HepG2 (cell line): ENCODE measurements around the gene MAPK6. TPM values are rescaled to one million over a fixed set of nuclear protein-coding genes. Genes with fewer than 3 reads are reported as not detected.

ENCODE experiments used
- ATAC-seq: fragments of 200-7000 bp; cut with Tn5 transposase; 3 replicates; pipeline ENCODE4 v1.9.1; 2020; ENCODE audit warnings: mild to moderate bottlenecking, moderate library complexity
- BruUV-seq: library from RNA; stranded (reverse); fragments of 400-500 nt; replicated peaks from 2 replicates; lab custom pipeline; 2021; lab: Mats Ljungman, UMichigan
- CTCF ChIA-PET: fragments of 300-600 bp; formaldehyde crosslinking; extraction: SDS; loops from one replicate; lab custom pipeline; 2021; ENCODE audit warnings: low total read pairs, inconsistent platforms, low intra/inter-chr PET ratio; lab: Yijun Ruan, JAX
- POLR2A ChIA-PET: fragments of 350-600 bp; sonication (Branson Sonifier 250); formaldehyde crosslinking; loops from one replicate; lab custom pipeline; 2020; ENCODE audit warnings: antibody characterized with exemption, inconsistent platforms; lab: Yijun Ruan, JAX
- DNase-seq: peaks from one replicate; pipeline ENCODE4 v3.0.0-alpha.2; 2015; ENCODE audit warnings: low spot score
- FAIRE-seq: peaks from 3 replicates; lab custom pipeline; 2011; peaks lifted over from hg19 to GRCh38; lab: Jason Lieb, UNC
- H2AFZ ChIP-seq: one replicate; pipeline ENCODE4 v1.6.1; 2011; ENCODE audit warnings: low read length, inconsistent platforms
- H3K27ac ChIP-seq: fragments of 300-600 bp; 3 replicates; pipeline ENCODE4 v1.8.0; 2011; ENCODE audit warnings: mixed run types, mild to moderate bottlenecking, mixed read lengths, low read length, inconsistent platforms; ENCODE audit not compliant: insufficient read depth; ENCODE audit errors: extremely low read length
- H3K27me3 ChIP-seq, 2 experiments: fragments of 200-600 bp in 1 of 2; 2 replicates in 1 of 2; 3 replicates in 1 of 2; pipeline versions ENCODE4 v1.6.0 to v1.8.0; 2011; ENCODE audit warnings: low read length in 2 of 2, mild to moderate bottlenecking in 2 of 2, moderate library complexity in 2 of 2, inconsistent platforms in 1 of 2; ENCODE audit not compliant: insufficient read depth in 2 of 2, control insufficient read depth in 1 of 2
- H3K36me3 ChIP-seq, 2 experiments: fragments of 200-600 bp in 1 of 2; replicated peaks in 1 of 2; 2 replicates in 1 of 2; 3 replicates in 1 of 2; pipeline versions ENCODE4 v1.5.1 to v1.8.0; 2011; ENCODE audit warnings: low read length in 2 of 2, inconsistent platforms in 1 of 2; ENCODE audit not compliant: insufficient read depth in 2 of 2, control insufficient read depth in 1 of 2
- H3K4me1 ChIP-seq: 2 replicates; pipeline ENCODE4 v1.5.1; 2012; ENCODE audit warnings: low read length, inconsistent platforms; ENCODE audit not compliant: insufficient read depth
- H3K4me2 ChIP-seq: 2 replicates; pipeline ENCODE4 v1.6.0; 2011; ENCODE audit warnings: low read depth, low read length, inconsistent platforms
- H3K4me3 ChIP-seq, 3 experiments: fragments of 200-600 bp in 1 of 3; sonication (generic), shearing (Covaris generic) in 1 of 3; replicated peaks in 1 of 3; 2 replicates each; pipeline ENCODE4 v1.5.1; 2011 to 2016; ENCODE audit warnings: low read length in 3 of 3, inconsistent platforms in 2 of 3, low read depth in 2 of 3, mild to moderate bottlenecking in 2 of 3, control low read depth in 1 of 3, mixed read lengths in 1 of 3; ENCODE audit not compliant: insufficient read depth in 1 of 3
- H3K79me2 ChIP-seq: one replicate; pipeline ENCODE4 v1.6.1; 2011; ENCODE audit warnings: low read length, inconsistent platforms; ENCODE audit not compliant: insufficient read depth
- H3K9ac ChIP-seq: 2 replicates; pipeline ENCODE4 v1.6.0; 2011; ENCODE audit warnings: mild to moderate bottlenecking, low read depth, low read length, inconsistent platforms; ENCODE audit not compliant: insufficient read depth
- H3K9me3 ChIP-seq: 2 replicates; pipeline ENCODE4 v1.5.1; 2012; ENCODE audit warnings: mild to moderate bottlenecking, low read length
- H4K20me1 ChIP-seq: 2 replicates; pipeline ENCODE4 v1.6.0; 2011; ENCODE audit warnings: inconsistent platforms, mild to moderate bottlenecking, low read length, moderate library complexity; ENCODE audit not compliant: insufficient read depth
- ARHGAP35 ChIP-seq: sonication (generic); formaldehyde crosslinking; IDR thresholded peaks from 2 replicates; pipeline ENCODE4 v1.9.0; 2022; ENCODE audit warnings: mild to moderate bottlenecking, inconsistent platforms, moderate library complexity, missing genetic modification reagents, borderline replicate concordance
- HNRNPL ChIP-seq: fragments of 200-400 bp; formaldehyde crosslinking; IDR thresholded peaks from 2 replicates; pipeline ENCODE4 v1.6.1; 2017; ENCODE audit warnings: mild to moderate bottlenecking, low read depth, low read length
- HOXA9 ChIP-seq: sonication (generic); formaldehyde crosslinking; IDR thresholded peaks from 2 replicates; pipeline ENCODE4 v1.8.1; 2022; ENCODE audit warnings: missing genetic modification reagents, mild to moderate bottlenecking, moderate library complexity, borderline replicate concordance
- NR2C2 ChIP-seq: sonication (generic); formaldehyde crosslinking; IDR thresholded peaks from 2 replicates; pipeline ENCODE4 v1.4.0; 2020; ENCODE audit warnings: missing genetic modification reagents, mild to moderate bottlenecking, moderate library complexity, borderline replicate concordance
- RXRB ChIP-seq: IDR thresholded peaks from 2 replicates; pipeline ENCODE4 v1.6.1; 2016; ENCODE audit warnings: borderline replicate concordance, missing genetic modification reagents, missing compliant biosample characterization
- SATB2 ChIP-seq: sonication (generic); formaldehyde crosslinking; IDR thresholded peaks from 2 replicates; pipeline ENCODE4 v1.5.0; 2020; ENCODE audit warnings: missing genetic modification reagents
- TMF1 ChIP-seq: sonication (generic); formaldehyde crosslinking; IDR thresholded peaks from 2 replicates; pipeline ENCODE4 v1.8.1; 2022; ENCODE audit warnings: low read depth, missing genetic modification reagents
- WIZ ChIP-seq: sonication (generic); formaldehyde crosslinking; IDR thresholded peaks from 2 replicates; pipeline ENCODE4 v1.5.1; 2020; ENCODE audit warnings: mild to moderate bottlenecking, missing genetic modification reagents
- ZNF20 ChIP-seq: sonication (generic); formaldehyde crosslinking; IDR thresholded peaks from 2 replicates; pipeline ENCODE4 v1.4.0; 2020; ENCODE audit warnings: mild to moderate bottlenecking, moderate library complexity, missing genetic modification reagents
- ZNF430 ChIP-seq: sonication (generic); formaldehyde crosslinking; IDR thresholded peaks from 2 replicates; pipeline ENCODE4 v1.9.0; 2021; ENCODE audit warnings: mild to moderate bottlenecking, missing genetic modification reagents
- ZNF724P ChIP-seq: sonication (generic); formaldehyde crosslinking; IDR thresholded peaks from 2 replicates; pipeline ENCODE4 v1.8.0; 2022; ENCODE audit warnings: missing genetic modification reagents, borderline replicate concordance
- ZSCAN9 ChIP-seq: IDR thresholded peaks from 2 replicates; pipeline ENCODE4 v1.6.1; 2016; ENCODE audit warnings: borderline replicate concordance
- WGBS: methylation state at CpG from one replicate; pipeline ENCODE4 v1.1.6; 2017; ENCODE audit warnings: low lambda C conversion rate; 5-methylcytosine and 5-hydroxymethylcytosine counted together
- in situ Hi-C: cut with HindIII; loops from 2 replicates; pipeline ENCODE4 v1.10.0; 2017; ENCODE audit warnings: low pct_unique_long_range_greater_than_20kb; ENCODE audit not compliant: extremely low pct_ligation_motif_present
- intact Hi-C: fragments of 100-400 bp; cut with micrococcal nuclease; formaldehyde crosslinking; loops from one replicate; pipeline ENCODE4 v1.10.0; 2022; ENCODE audit not compliant: unreplicated experiment
- polyA plus RNA-seq, 8 experiments: library from polyadenylated mRNA; depleted of rRNA in 3 of 8; stranded (reverse) in 7 of 8; unstranded in 1 of 8; fragments of >200 nt; fragmentation: Illumina TruSeq in 4 of 8; extraction: Trizol in 4 of 8; gene quantifications; 2 replicates each; pipeline versions ENCODE4 v1.2.1 to v1.2.3, GENCODE V29; 2011 to 2016; ENCODE audit warnings: low read depth in 4 of 8, missing spikeins in 1 of 8, mixed read lengths in 1 of 8; ENCODE audit not compliant: insufficient read depth in 1 of 8
- total RNA-seq, 5 experiments: library from RNA; depleted of rRNA; stranded (reverse); fragments of >200 nt; fragmentation: Illumina TruSeq; extraction: Trizol; gene quantifications; 2 replicates each; pipeline ENCODE4 v1.2.3, GENCODE V29; 2016; ENCODE audit warnings: low read depth in 1 of 5
- TF ChIP-seq, protein P1 (sequence below): sonication (generic); formaldehyde crosslinking; IDR thresholded peaks from 2 replicates; pipeline ENCODE4 v1.4.0; 2020; ENCODE audit warnings: missing genetic modification reagents
- TF ChIP-seq, protein P2 (sequence below), 2 experiments: IDR thresholded peaks; 2 replicates each; pipeline ENCODE4 v1.6.1; 2011 to 2012; ENCODE audit warnings: low read length in 2 of 2, borderline replicate concordance in 1 of 2, low read depth in 1 of 2, mild to moderate bottlenecking in 1 of 2, moderate library complexity in 1 of 2
- TF ChIP-seq, protein P3 (sequence below): sonication (generic); formaldehyde crosslinking; IDR thresholded peaks from 2 replicates; pipeline ENCODE4 v1.5.0; 2020; ENCODE audit warnings: missing genetic modification reagents
- TF ChIP-seq, protein P4 (sequence below): sonication (generic); formaldehyde crosslinking; conservative IDR thresholded peaks from 2 replicates; pipeline ENCODE4 v1.4.0; 2020; ENCODE audit warnings: missing genetic modification reagents
- TF ChIP-seq, protein P5 (sequence below): sonication (generic); formaldehyde crosslinking; IDR thresholded peaks from 2 replicates; pipeline ENCODE4 v1.5.0; 2020; ENCODE audit warnings: missing genetic modification reagents

MAPK6 gene
- total and polyA plus RNA-seq, 2 of the 13 experiments (the other 11 are each of a cell fraction or from before 2014, with no cell fraction given): 89.5 to 99.7 TPM

DNA sequence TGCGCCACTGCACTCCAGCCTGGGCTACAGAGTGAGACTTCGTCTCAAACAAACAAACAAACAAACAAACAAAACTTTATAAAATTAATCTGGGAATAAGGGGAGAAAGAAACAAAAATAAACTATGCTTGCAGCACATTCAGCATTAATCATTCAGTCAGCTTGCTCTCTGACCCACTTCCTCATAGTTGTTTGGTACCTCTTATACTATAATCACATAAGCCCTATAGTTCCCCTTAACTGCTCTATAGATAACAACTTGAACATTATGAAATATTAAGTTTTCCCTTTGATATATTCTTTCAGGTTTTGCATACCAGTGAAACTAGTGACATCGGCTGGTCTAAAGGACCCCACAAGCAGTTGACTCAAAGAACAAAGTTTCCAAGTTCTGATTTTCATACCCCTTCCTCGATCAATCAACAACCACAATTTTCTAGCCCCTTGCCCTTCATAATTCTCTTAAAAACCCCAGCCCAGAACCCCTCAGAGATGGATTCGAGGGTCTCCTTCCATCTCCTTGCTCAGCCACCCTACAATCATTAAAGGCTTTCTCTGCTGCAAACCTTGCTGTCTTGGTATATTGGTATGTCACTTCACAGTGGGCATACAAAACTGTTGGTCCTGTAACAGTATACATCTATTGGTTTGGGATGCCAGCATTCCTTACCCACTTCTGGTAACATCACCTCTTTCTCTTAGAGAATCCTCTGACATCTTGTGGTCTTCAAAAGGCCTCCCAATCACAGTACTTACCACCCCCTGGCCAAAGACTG is 67.2 kb downstream of the MAPK6 start:
- Histone ChIP-seq H3K27ac (no peak overlapping the region), H3K4me3 (no peak overlapping the region), H3K4me2 (no peak overlapping the region), H4K20me1 (no peaks in the 10 kb centered on the region), H2AFZ (no peak overlapping the region), H3K27me3 (no peaks in the 10 kb centered on the region), H3K4me1 (0 out of 2 replicates have a peak, but pooled peaks cover 8% of the 10 kb centered on the region), H3K79me2 (no peaks in the 10 kb centered on the region), H3K9me3 (peaks cover 29% of the 10 kb centered on the region), H3K9ac (no peak overlapping the region), H3K36me3 (no peaks in the 10 kb centered on the region)
- BruUV-seq: no TSS peak
- intact Hi-C loops: no loop called here
- ChIA-PET POLR2A (no interaction called here), CTCF (no interaction called here)
- no peak for DNase-seq
- FAIRE-seq: no peak
- in situ Hi-C loops: no loop called here
- TF ChIP-seq, protein P1, sequence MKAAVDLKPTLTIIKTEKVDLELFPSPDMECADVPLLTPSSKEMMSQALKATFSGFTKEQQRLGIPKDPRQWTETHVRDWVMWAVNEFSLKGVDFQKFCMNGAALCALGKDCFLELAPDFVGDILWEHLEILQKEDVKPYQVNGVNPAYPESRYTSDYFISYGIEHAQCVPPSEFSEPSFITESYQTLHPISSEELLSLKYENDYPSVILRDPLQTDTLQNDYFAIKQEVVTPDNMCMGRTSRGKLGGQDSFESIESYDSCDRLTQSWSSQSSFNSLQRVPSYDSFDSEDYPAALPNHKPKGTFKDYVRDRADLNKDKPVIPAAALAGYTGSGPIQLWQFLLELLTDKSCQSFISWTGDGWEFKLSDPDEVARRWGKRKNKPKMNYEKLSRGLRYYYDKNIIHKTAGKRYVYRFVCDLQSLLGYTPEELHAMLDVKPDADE (CRISPR knock-in tag): no peak
- TF ChIP-seq, protein P2, sequence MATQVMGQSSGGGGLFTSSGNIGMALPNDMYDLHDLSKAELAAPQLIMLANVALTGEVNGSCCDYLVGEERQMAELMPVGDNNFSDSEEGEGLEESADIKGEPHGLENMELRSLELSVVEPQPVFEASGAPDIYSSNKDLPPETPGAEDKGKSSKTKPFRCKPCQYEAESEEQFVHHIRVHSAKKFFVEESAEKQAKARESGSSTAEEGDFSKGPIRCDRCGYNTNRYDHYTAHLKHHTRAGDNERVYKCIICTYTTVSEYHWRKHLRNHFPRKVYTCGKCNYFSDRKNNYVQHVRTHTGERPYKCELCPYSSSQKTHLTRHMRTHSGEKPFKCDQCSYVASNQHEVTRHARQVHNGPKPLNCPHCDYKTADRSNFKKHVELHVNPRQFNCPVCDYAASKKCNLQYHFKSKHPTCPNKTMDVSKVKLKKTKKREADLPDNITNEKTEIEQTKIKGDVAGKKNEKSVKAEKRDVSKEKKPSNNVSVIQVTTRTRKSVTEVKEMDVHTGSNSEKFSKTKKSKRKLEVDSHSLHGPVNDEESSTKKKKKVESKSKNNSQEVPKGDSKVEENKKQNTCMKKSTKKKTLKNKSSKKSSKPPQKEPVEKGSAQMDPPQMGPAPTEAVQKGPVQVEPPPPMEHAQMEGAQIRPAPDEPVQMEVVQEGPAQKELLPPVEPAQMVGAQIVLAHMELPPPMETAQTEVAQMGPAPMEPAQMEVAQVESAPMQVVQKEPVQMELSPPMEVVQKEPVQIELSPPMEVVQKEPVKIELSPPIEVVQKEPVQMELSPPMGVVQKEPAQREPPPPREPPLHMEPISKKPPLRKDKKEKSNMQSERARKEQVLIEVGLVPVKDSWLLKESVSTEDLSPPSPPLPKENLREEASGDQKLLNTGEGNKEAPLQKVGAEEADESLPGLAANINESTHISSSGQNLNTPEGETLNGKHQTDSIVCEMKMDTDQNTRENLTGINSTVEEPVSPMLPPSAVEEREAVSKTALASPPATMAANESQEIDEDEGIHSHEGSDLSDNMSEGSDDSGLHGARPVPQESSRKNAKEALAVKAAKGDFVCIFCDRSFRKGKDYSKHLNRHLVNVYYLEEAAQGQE (IDR thresholded peaks at IDR 0.05; ENCODE audit: borderline replicate concordance in 1 of 2, low read depth in 1 of 2, low read length in 2 of 2): no peak
- no peak for TF ChIP-seq HNRNPL
- TF ChIP-seq ZNF724P: no peak
- no peak for TF ChIP-seq SATB2 (CRISPR knock-in tag)
- no peak for TF ChIP-seq HOXA9 (CRISPR knock-in tag)
- no peak for TF ChIP-seq RXRB (CRISPR knock-in tag)
- TF ChIP-seq TMF1 (CRISPR knock-in tag): no peak
- TF ChIP-seq, protein P3, sequence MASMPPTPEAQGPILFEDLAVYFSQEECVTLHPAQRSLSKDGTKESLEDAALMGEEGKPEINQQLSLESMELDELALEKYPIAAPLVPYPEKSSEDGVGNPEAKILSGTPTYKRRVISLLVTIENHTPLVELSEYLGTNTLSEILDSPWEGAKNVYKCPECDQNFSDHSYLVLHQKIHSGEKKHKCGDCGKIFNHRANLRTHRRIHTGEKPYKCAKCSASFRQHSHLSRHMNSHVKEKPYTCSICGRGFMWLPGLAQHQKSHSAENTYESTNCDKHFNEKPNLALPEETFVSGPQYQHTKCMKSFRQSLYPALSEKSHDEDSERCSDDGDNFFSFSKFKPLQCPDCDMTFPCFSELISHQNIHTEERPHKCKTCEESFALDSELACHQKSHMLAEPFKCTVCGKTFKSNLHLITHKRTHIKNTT (CRISPR knock-in tag): no peak
- TF ChIP-seq, protein P4, sequence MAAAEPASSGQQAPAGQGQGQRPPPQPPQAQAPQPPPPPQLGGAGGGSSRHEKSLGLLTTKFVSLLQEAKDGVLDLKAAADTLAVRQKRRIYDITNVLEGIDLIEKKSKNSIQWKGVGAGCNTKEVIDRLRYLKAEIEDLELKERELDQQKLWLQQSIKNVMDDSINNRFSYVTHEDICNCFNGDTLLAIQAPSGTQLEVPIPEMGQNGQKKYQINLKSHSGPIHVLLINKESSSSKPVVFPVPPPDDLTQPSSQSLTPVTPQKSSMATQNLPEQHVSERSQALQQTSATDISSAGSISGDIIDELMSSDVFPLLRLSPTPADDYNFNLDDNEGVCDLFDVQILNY (CRISPR knock-in tag): no peak
- TF ChIP-seq ZNF20 (CRISPR knock-in tag): no peak
- no peak for TF ChIP-seq NR2C2 (CRISPR knock-in tag)
- TF ChIP-seq, protein P5, sequence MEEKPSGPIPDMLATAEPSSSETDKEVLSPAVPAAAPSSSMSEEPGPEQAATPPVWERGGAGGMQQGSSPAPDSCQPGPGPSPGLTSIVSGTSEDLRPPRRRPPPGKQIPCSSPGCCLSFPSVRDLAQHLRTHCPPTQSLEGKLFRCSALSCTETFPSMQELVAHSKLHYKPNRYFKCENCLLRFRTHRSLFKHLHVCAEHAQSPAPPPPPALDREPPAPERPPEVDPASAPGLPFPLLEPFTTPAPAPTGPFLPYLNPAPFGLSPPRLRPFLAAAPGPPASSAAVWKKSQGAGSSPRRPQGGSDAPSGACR: no peak
- no peak for TF ChIP-seq ZSCAN9 (CRISPR knock-in tag)
- TF ChIP-seq WIZ (CRISPR knock-in tag): no peak
- no peak for TF ChIP-seq ARHGAP35 (CRISPR knock-in tag)
- no peak for TF ChIP-seq ZNF430 (CRISPR knock-in tag)
- no peak for ATAC-seq
- 42% methylated on average over 5 of the region's 5 CpGs for WGBS
